GM21526 (cell line): ENCODE measurements around the gene CCNE1.
"Not testable (repeated sequence)": the region's sequence is repeated elsewhere in the genome, so short reads cannot be mapped to it uniquely, and the experiment has no call there.

Source experiments
- ATAC-seq: cut with Tn5 transposase; IDR thresholded peaks from one replicate; pipeline ENCODE4 v1.9.1; 2021; ENCODE audit warnings: moderate library complexity; ENCODE audit not compliant: unreplicated experiment, low FRiP score

Gene CCNE1

DNA sequence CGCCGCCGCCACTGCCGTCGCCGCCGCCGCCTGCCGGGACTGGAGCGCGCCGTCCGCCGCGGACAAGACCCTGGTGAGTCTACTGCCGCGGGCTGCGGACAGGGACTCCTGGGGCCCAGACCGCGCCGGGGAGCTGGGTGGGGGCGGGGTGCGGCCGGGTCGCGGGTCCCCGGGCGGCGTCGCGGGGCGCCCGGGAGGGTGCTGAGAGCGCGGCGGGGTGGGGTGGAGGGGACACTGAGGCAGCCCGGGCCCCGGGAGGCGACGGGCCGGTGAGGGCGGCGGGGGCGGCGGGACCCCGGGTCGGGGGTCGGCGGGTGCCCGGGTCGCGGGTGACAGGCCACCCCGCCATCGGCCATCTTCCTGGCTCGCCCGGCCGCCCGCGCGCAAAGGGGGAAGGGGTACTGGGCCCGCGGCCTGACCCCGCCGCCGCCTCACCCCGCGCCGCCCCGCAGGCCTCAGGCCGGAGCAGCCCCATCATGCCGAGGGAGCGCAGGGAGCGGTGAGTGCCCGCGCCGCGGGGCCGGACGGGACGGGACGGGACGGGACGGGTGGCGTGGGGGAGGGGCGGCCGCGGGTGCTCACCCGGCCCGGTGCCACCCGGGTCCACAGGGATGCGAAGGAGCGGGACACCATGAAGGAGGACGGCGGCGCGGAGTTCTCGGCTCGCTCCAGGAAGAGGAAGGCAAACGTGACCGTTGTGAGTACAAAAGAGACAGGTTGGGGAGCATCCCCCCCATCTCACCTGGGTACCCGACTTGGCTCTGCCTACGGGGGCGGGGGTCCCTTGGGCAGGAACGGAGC is 489 bp downstream of the CCNE1 start:
- ATAC-seq, result peak; percentile 11

- no peak for ATAC-seq
Measured at GRCh38 chr19:29812881-29813275, 1.1 kb downstream of the CCNE1 start.

DNA sequence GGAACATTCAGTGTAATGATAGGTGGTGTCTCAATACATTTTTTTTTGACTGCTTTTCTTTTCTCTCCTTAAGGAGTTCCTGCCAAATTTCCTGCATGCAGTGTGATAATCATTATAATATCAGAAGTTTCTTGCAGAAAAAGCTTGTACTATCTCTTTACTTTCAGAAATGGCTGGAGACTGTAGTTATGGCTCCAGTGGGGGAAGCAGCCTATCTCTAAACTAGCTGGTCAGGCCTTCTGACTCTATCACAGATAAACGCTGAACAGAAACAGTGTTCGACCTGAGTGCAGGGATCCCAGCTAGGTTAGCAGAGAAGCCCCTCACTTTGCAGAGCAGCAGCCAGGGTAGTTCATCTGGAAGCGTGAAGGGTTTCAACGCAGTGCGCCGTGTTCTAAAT is 1.9 kb downstream of the CCNE1 start:
- no peak for ATAC-seq

DNA sequence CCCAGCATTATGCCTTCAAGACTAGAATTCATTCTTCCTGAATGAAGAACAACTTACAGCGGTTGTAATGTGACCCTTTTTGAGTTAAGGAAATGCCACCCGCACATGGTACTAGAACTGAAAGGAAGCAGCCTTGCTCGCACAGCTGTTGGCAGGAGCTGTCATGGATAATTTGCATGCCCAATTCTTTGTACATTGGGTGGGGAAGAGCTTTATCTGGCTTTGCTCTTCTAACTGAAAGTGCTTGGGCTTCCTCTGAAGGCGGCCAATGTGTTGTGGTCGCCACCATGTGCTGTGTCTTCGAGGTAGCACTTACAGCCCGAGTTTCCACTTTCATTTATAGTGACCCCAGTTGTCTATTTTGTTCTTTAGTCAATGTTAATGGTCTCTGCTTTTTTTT is 3.4 kb downstream of the CCNE1 start:
- peak; percentile 29 for ATAC-seq

GRCh38 chr19:29817316-29817715 is 5.5 kb downstream of the CCNE1 start:
- no peak for ATAC-seq

DNA sequence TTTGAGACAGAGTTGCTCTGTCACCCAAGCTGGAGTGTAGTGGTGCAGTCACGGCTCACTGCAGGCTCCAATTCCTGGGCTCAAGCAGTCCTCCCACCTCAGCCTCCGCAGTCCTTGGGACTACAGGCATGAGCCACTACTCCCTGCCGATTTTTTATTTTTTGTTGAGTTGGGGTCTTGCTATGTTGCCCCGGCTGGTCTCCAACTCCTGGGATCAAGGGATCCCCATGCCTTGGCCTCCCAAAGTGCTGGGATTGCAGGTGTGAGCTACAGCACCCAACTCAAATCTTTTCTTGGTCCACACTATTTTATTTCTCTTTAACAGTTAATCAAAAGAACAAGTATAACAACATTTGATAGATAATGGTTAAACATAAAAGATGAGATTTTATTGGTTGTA is 7.5 kb downstream of the CCNE1 start:
- ATAC-seq, result no peak

GRCh38 chr19:29819986-29820385 is 8.2 kb downstream of the CCNE1 start:
- ATAC-seq, result no peak

DNA sequence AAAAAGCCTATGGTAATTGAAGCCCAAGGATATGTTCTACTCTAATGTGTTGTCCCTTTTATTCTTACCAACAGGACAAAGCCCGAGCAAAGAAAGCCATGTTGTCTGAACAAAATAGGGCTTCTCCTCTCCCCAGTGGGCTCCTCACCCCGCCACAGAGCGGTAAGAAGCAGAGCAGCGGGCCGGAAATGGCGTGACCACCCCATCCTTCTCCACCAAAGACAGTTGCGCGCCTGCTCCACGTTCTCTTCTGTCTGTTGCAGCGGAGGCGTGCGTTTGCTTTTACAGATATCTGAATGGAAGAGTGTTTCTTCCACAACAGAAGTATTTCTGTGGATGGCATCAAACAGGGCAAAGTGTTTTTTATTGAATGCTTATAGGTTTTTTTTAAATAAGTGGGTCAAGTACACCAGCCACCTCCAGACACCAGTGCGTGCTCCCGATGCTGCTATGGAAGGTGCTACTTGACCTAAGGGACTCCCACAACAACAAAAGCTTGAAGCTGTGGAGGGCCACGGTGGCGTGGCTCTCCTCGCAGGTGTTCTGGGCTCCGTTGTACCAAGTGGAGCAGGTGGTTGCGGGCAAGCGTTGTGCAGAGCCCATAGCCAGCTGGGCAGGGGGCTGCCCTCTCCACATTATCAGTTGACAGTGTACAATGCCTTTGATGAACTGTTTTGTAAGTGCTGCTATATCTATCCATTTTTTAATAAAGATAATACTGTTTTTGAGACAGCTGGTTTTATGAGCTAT is 12.0 kb downstream of the CCNE1 start:
- ATAC-seq, result no peak

GRCh38 chr19:29825263-29825662 is 13.5 kb downstream of the CCNE1 start:
- not testable (repeated sequence) for ATAC-seq

DNA sequence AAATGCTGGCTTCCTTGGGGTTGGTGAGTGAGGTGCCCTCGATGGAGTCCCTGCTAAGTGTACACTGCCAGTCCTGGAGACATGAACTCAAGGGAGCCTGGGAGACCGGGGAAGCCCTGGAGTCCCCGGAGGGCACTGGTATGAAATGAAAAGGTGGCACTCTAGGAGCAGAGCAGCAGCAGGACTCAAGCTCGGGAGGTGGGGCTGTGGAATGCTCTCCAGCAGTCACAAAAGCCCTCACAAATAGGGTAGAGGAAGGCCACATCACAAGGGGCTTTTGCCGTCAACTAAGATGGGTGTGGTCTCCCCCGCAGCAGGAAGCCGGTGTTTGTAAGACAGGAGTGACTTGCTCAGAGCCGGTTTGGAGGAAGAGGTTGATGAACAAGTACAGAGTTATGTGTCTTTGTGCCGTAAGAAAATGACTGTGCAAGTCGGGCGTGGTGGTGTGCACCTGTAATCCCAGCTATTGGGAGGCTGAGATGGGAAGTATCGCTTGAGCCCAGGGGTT is 19.3 kb downstream of the CCNE1 start:
- ATAC-seq, result no peak

- ATAC-seq, result no peak
Measured at GRCh38 chr19:29831686-29832085, 19.9 kb downstream of the CCNE1 start.

GRCh38 chr19:29832801-29833200 is 21.0 kb downstream of the CCNE1 start:
- no peak for ATAC-seq

GRCh38 chr19:29833614-29834261 is 21.9 kb downstream of the CCNE1 start:
- no peak for ATAC-seq

GRCh38 chr19:29834991-29835846 is 23.4 kb downstream of the CCNE1 start:
- ATAC-seq, result no peak

DNA sequence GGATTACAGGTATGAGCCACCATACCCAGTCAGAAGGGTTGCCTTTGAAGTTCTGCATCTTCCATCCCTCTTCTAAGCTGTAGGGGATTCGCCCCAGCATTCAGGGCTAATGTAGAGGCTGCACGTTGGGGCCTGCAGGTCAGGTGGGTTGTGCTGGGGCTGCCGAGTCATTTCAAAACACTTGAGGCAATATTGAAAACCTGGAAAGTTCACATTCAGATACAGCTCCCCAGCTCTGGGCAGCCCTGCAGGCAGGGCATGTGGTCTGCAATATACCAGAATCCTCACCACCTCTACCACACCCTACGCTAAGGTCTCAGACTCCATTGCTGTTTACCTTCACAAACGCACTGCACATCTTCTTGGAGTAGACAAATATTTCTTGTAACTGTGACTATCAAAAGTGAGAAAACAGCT is 24.6 kb downstream of the CCNE1 start:
- ATAC-seq, result peak; percentile 44

DNA sequence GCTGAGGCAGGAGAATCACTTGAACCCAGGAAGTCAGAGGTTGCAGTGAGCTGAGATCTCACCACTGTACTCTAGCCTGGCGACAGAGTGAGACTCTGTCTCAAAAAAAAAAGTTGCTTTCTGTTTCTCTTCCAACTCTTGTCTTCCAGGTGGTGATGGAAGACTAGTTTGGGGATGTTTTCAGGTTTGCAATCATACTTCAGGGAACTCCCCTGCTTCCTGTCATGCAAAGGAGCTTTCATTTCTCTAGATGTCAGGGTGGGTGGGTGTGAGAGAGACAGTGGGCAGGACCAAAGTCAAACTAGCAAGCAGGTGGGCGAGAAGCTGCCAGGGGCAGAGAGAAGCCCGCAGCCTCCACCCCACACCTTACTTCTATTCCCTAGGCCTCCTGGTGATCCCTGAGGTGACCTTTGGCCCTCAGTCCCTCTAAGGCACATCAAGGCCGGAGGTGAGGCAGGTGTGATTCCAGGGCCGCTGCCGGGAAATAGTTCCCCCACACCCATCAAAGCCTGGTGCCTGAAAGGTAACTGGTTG is 25.7 kb downstream of the CCNE1 start:
- peak; percentile 66 for ATAC-seq

DNA sequence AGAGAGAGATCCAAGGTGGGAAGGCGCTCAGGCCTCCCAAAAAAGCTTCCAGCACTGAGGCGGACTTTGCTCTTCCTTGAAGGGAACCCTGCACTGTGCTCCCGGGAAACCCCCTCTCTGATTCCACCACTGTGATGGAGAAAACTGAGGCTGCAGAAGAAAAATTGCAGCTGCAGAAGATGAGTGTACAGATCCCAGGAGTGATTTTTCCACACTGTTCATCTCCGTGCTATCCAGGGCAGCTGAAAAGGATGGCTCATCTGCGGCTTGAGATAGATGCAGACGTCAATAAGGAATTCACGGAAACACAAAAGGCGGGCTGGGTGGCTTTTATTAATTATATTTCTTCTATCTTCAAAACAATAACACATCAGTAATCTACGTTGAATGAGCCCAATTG is 26.2 kb downstream of the CCNE1 start:
- no peak for ATAC-seq

- no peak for ATAC-seq
Measured at GRCh38 chr19:29840066-29840950, 28.5 kb downstream of the CCNE1 start.

- no peak for ATAC-seq
Measured at GRCh38 chr19:29841209-29841558, 29.4 kb downstream of the CCNE1 start.
